Nephron progenitor cell (in vitro differentiated cells): ENCODE results near the gene ZBTB7A.
A peak's percentile ranks its signal among the peaks of the same experiment; 100 is the strongest.

Experiments
- DNase-seq: peaks from one replicate; pipeline ENCODE4 v3.0.0; 2021
- H3K27ac Mint-ChIP-seq: 2 replicates; pipeline ENCODE4 v1.8.0; 2021; ENCODE audit warnings: mild to moderate bottlenecking, moderate library complexity, mixed read lengths
- H3K27me3 Mint-ChIP-seq: 2 replicates; pipeline ENCODE4 v1.8.0; 2021; ENCODE audit warnings: mild to moderate bottlenecking, low read depth, mixed read lengths; ENCODE audit not compliant: poor library complexity
- H3K36me3 Mint-ChIP-seq: 2 replicates; pipeline ENCODE4 v1.8.0; 2021; ENCODE audit warnings: low read depth, mixed read lengths
- H3K4me1 Mint-ChIP-seq: 2 replicates; pipeline ENCODE4 v1.8.0; 2021; ENCODE audit warnings: mixed read lengths
- H3K4me3 Mint-ChIP-seq: 2 replicates; pipeline ENCODE4 v1.8.0; 2021; ENCODE audit warnings: mild to moderate bottlenecking, moderate library complexity, mixed read lengths
- H3K9me3 Mint-ChIP-seq: 2 replicates; pipeline ENCODE4 v1.8.0; 2021; ENCODE audit warnings: mild to moderate bottlenecking, moderate library complexity, mixed read lengths
- CTCF ChIP-seq: fragments of 200-600 bp; sonication (generic); IDR thresholded peaks from 2 replicates; pipeline ENCODE4 v1.5.0; 2021; ENCODE audit warnings: antibody characterized with exemption

ZBTB7A gene

GRCh38 chr19:4095488-4095844 lies 28.8 kb upstream of the ZBTB7A start:
- no peaks in the 10 kb centered on the region for H3K4me1 Mint-ChIP-seq
- no peaks in the 10 kb centered on the region for H3K27me3 Mint-ChIP-seq
- no peak for DNase-seq
- no peak overlapping the region for H3K4me3 Mint-ChIP-seq
- TF ChIP-seq CTCF, result no peak
- no peaks in the 10 kb centered on the region for H3K9me3 Mint-ChIP-seq
- no peak overlapping the region for H3K27ac Mint-ChIP-seq
- H3K36me3 Mint-ChIP-seq, result peaks cover 30% of the 10 kb centered on the region

GRCh38 chr19:4094761-4095487 lies 28.2 kb upstream of the ZBTB7A start:
- Mint-ChIP-seq H3K9me3 (no peaks in the 10 kb centered on the region), H3K4me1 (no peaks in the 10 kb centered on the region), H3K27me3 (no peaks in the 10 kb centered on the region), H3K4me3 (no peak overlapping the region), H3K36me3 (peaks cover 26% of the 10 kb centered on the region), H3K27ac (no peak overlapping the region)
- DNase-seq, result no peak
- no peak for TF ChIP-seq CTCF

- Mint-ChIP-seq H3K4me3 (no peak overlapping the region), H3K36me3 (peaks cover 26% of the 10 kb centered on the region), H3K27ac (no peak overlapping the region), H3K9me3 (no peaks in the 10 kb centered on the region), H3K27me3 (no peaks in the 10 kb centered on the region), H3K4me1 (no peaks in the 10 kb centered on the region)
- no peak for TF ChIP-seq CTCF
- DNase-seq, result no peak
These were observed 27.6 kb upstream of the ZBTB7A start for GRCh38 chr19:4094291-4094690.

- H3K4me3 Mint-ChIP-seq, result no peak overlapping the region
- H3K27ac Mint-ChIP-seq, result peak overlapping the region; percentile 39
- H3K27me3 Mint-ChIP-seq, result no peaks in the 10 kb centered on the region
- no peak for TF ChIP-seq CTCF
- DNase-seq, result no peak
- H3K9me3 Mint-ChIP-seq, result no peaks in the 10 kb centered on the region
- no peaks in the 10 kb centered on the region for H3K4me1 Mint-ChIP-seq
- H3K36me3 Mint-ChIP-seq, result peaks cover 26% of the 10 kb centered on the region
These were observed 27.0 kb upstream of the ZBTB7A start for GRCh38 chr19:4093643-4094175.

GRCh38 chr19:4090356-4091220 lies 23.9 kb upstream of the ZBTB7A start:
- no peaks in the 10 kb centered on the region for H3K9me3 Mint-ChIP-seq
- DNase-seq, result no peak
- H3K4me3 Mint-ChIP-seq, result no peak overlapping the region

More at GRCh38 chr19:4090356-4091220, 23.9 kb upstream of the ZBTB7A start:
- peaks cover 8% of the 10 kb centered on the region for H3K4me1 Mint-ChIP-seq
- no peak for TF ChIP-seq CTCF
- H3K36me3 Mint-ChIP-seq, result peaks cover 8% of the 10 kb centered on the region
- H3K27me3 Mint-ChIP-seq, result no peaks in the 10 kb centered on the region
- no peak overlapping the region for H3K27ac Mint-ChIP-seq
